Mucosa of descending colon (tissue), 3 donors: ENCODE data around the gene SVOPL. TPM values are rescaled to one million over a fixed set of nuclear protein-coding genes. Genes with fewer than 3 reads are reported as not detected.

ENCODE experiments used
- ATAC-seq: fragments of 200-7000 bp; cut with Tn5 transposase; one replicate; pipeline ENCODE4 v1.9.1; 2020; ENCODE audit warnings: mild to moderate bottlenecking, moderate library complexity
- DNase-seq, 3 donors: peaks; one replicate each; pipeline ENCODE4 v3.0.0-alpha.2; 2020
- H3K36me3 ChIP-seq: fragments of 200-600 bp; one replicate; pipeline ENCODE4 v1.8.0; 2021; ENCODE audit warnings: low read depth, mild to moderate bottlenecking
- H3K4me1 ChIP-seq: fragments of 200-600 bp; one replicate; pipeline ENCODE4 v1.8.0; 2021; ENCODE audit warnings: low read depth, mild to moderate bottlenecking
- H3K4me3 ChIP-seq: fragments of 200-600 bp; one replicate; pipeline ENCODE4 v1.8.0; 2021; ENCODE audit warnings: mild to moderate bottlenecking
- H3K9me3 ChIP-seq: fragments of 200-600 bp; one replicate; pipeline ENCODE4 v1.8.0; 2021; ENCODE audit warnings: mild to moderate bottlenecking
- CTCF ChIP-seq: fragments of 200-600 bp; IDR thresholded peaks from one replicate; pipeline ENCODE4 v1.8.0; 2022; ENCODE audit warnings: antibody characterized with exemption, mild to moderate bottlenecking
- intact Hi-C, 2 donors: fragments of 100-400 bp; cut with DNase I in 1 of 2; cut with micrococcal nuclease in 1 of 2; formaldehyde crosslinking; loops; one replicate each; pipeline versions ENCODE4 v1.11.0 to v1.11.1; 2022; cut with DNase I, micrococcal nuclease
- total RNA-seq, 3 donors: library from RNA; stranded (reverse); fragmentation: NEBNext Ultra II Directional in 2 of 3; extraction: Animal tissue kit (Norgen Biotek cat#: 25700) in 2 of 3; gene quantifications; one replicate each; pipeline versions ENCODE4 v1.2.1 to v1.2.4, GENCODE V29; 2021 to 2023
- donor health status: DM: no; HTN: no; CAD: no; lungs with moderate emphysema.
- donor health status: DM: no; HTN: no; CAD: no.
- donor health status: DM: no; HTN: yes; CAD: no.

SVOPL gene
- total RNA-seq, 3 donors from 2014 or later = 1.8 to 3.1 (median 2.9) TPM

GRCh38 chr7:138551102-138551501 lies 150.1 kb downstream of the SVOPL start:
- DNase-seq = no peak
- Histone ChIP-seq H3K4me3 (no peak overlapping the region), H3K9me3 (peaks cover 17% of the 10 kb centered on the region), H3K4me1 (no peaks in the 10 kb centered on the region), H3K36me3 (peaks cover 8% of the 10 kb centered on the region)
- no peak for TF ChIP-seq CTCF
- intact Hi-C loops = no loop called here
- ATAC-seq = no peak

- ATAC-seq (no peak), DNase-seq (no peak)
- intact Hi-C loops = no loop called here
- H3K4me3 ChIP-seq = no peak overlapping the region
- no peaks in the 10 kb centered on the region for H3K4me1 ChIP-seq
- peaks cover 10% of the 10 kb centered on the region for H3K9me3 ChIP-seq
- TF ChIP-seq CTCF = no peak
- peaks cover 8% of the 10 kb centered on the region for H3K36me3 ChIP-seq
Measured at GRCh38 chr7:138550337-138550736, 150.8 kb downstream of the SVOPL start.

- no peaks in the 10 kb centered on the region for H3K4me1 ChIP-seq
- no peaks in the 10 kb centered on the region for H3K36me3 ChIP-seq
- no peak overlapping the region for H3K4me3 ChIP-seq
- no peaks in the 10 kb centered on the region for H3K9me3 ChIP-seq
- ATAC-seq (no peak), DNase-seq (no peak)
- TF ChIP-seq CTCF = no peak
- intact Hi-C loops = no loop called here
Measured at GRCh38 chr7:138549082-138549481, 152.1 kb downstream of the SVOPL start.

- no peak for DNase-seq
- no peaks in the 10 kb centered on the region for H3K4me1 ChIP-seq
- no peaks in the 10 kb centered on the region for H3K9me3 ChIP-seq
- no peak overlapping the region for H3K4me3 ChIP-seq
- TF ChIP-seq CTCF = no peak
- no peaks in the 10 kb centered on the region for H3K36me3 ChIP-seq
- ATAC-seq = no peak
- intact Hi-C loops = no loop called here
Measured at GRCh38 chr7:138546829-138547228, 154.3 kb downstream of the SVOPL start.

- ATAC-seq (no peak), DNase-seq (no peak)
- H3K4me1 ChIP-seq = no peaks in the 10 kb centered on the region
- H3K4me3 ChIP-seq = no peak overlapping the region
- H3K9me3 ChIP-seq = no peaks in the 10 kb centered on the region
- no peak for TF ChIP-seq CTCF
- intact Hi-C loops = no loop called here
- no peaks in the 10 kb centered on the region for H3K36me3 ChIP-seq
Measured at GRCh38 chr7:138546064-138546619, 155.0 kb downstream of the SVOPL start.

GRCh38 chr7:138545123-138545522 lies 156.0 kb downstream of the SVOPL start:
- intact Hi-C loops = no loop called here
- H3K4me1 ChIP-seq = no peaks in the 10 kb centered on the region
- TF ChIP-seq CTCF = no peak
- ATAC-seq (no peak), DNase-seq (no peak)
- H3K4me3 ChIP-seq = no peak overlapping the region
- no peaks in the 10 kb centered on the region for H3K9me3 ChIP-seq
- H3K36me3 ChIP-seq = no peaks in the 10 kb centered on the region
